OCI-LY1 (cell line): ENCODE measurements around the gene GOLPH3.

ENCODE experiments used
- EZH2 ChIP-seq: fragments of 200-600 bp; sonication (generic), shearing (Covaris generic); IDR thresholded peaks from 2 replicates; pipeline ENCODE4 v1.8.0; 2017; ENCODE audit warnings: borderline replicate concordance, mixed run types, mild to moderate bottlenecking, antibody characterized with exemption, low read length, moderate library complexity, mixed read lengths
- TF ChIP-seq, protein P1 (sequence below): fragments of 200-600 bp; sonication (generic), shearing (Covaris generic); IDR thresholded peaks from 2 replicates; pipeline ENCODE4 v1.5.1; 2017; ENCODE audit warnings: mild to moderate bottlenecking, antibody characterized with exemption, low read length, moderate library complexity, mixed read lengths

DNA sequence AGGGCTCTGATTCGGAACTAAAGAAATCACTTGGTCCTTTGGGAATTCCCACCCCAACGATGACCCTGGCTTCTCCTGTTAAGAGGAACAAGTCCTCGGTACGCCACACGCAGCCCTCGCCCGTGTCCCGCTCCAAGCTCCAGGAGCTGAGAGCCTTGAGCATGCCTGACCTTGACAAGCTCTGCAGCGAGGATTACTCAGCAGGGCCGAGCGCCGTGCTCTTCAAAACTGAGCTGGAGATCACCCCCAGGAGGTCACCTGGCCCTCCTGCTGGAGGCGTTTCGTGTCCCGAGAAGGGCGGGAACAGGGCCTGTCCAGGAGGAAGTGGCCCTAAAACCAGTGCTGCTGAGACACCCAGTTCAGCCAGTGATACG, 83.4 kb downstream of the GOLPH3 start:
- TF ChIP-seq, protein P1, sequence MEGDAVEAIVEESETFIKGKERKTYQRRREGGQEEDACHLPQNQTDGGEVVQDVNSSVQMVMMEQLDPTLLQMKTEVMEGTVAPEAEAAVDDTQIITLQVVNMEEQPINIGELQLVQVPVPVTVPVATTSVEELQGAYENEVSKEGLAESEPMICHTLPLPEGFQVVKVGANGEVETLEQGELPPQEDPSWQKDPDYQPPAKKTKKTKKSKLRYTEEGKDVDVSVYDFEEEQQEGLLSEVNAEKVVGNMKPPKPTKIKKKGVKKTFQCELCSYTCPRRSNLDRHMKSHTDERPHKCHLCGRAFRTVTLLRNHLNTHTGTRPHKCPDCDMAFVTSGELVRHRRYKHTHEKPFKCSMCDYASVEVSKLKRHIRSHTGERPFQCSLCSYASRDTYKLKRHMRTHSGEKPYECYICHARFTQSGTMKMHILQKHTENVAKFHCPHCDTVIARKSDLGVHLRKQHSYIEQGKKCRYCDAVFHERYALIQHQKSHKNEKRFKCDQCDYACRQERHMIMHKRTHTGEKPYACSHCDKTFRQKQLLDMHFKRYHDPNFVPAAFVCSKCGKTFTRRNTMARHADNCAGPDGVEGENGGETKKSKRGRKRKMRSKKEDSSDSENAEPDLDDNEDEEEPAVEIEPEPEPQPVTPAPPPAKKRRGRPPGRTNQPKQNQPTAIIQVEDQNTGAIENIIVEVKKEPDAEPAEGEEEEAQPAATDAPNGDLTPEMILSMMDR = no peak
- no peak for TF ChIP-seq EZH2
